GM18870 (cell line): ENCODE data around the gene CCM2L.

ENCODE experiments used
- ATAC-seq: cut with Tn5 transposase; IDR thresholded peaks from one replicate; pipeline ENCODE4 v1.9.1; 2021; ENCODE audit warnings: moderate library complexity; ENCODE audit not compliant: unreplicated experiment

Gene CCM2L

GRCh38 chr20:32053648-32054047 is 43.4 kb downstream of the CCM2L start:
- ATAC-seq = no peak

- no peak for ATAC-seq
Measured at GRCh38 chr20:32056708-32057483, 46.7 kb downstream of the CCM2L start.

GRCh38 chr20:32057656-32058184 is 47.5 kb downstream of the CCM2L start:
- ATAC-seq = no peak

GRCh38 chr20:32059189-32059588 is 49.0 kb downstream of the CCM2L start:
- ATAC-seq = no peak

GRCh38 chr20:32062776-32063170 is 52.5 kb downstream of the CCM2L start:
- ATAC-seq = no peak

- no peak for ATAC-seq
Measured at GRCh38 chr20:32063695-32064094, 53.5 kb downstream of the CCM2L start.

GRCh38 chr20:32064667-32065066 is 54.4 kb downstream of the CCM2L start:
- ATAC-seq = no peak

- ATAC-seq = no peak
Measured at GRCh38 chr20:32067234-32067821, 57.1 kb downstream of the CCM2L start.

- ATAC-seq = no peak
Measured at GRCh38 chr20:32068174-32068573, 57.9 kb downstream of the CCM2L start.

- no peak for ATAC-seq
Measured at GRCh38 chr20:32069711-32070110, 59.5 kb downstream of the CCM2L start.

- no peak for ATAC-seq
Measured at GRCh38 chr20:32070282-32070681, 60.0 kb downstream of the CCM2L start.

GRCh38 chr20:32070690-32071213 is 60.5 kb downstream of the CCM2L start:
- ATAC-seq = no peak

- no peak for ATAC-seq
Measured at GRCh38 chr20:32071395-32072167, 61.3 kb downstream of the CCM2L start.

GRCh38 chr20:32072168-32072750 is 62.0 kb downstream of the CCM2L start:
- no peak for ATAC-seq

- no peak for ATAC-seq
Measured at GRCh38 chr20:32075534-32075933, 65.3 kb downstream of the CCM2L start.

GRCh38 chr20:32077190-32077589 is 67.0 kb downstream of the CCM2L start:
- no peak for ATAC-seq

GRCh38 chr20:32078322-32078721 is 68.1 kb downstream of the CCM2L start:
- ATAC-seq = no peak

GRCh38 chr20:32078791-32079190 is 68.6 kb downstream of the CCM2L start:
- ATAC-seq = no peak

GRCh38 chr20:32079655-32080109 is 69.4 kb downstream of the CCM2L start:
- no peak for ATAC-seq

- no peak for ATAC-seq
Measured at GRCh38 chr20:32080783-32081182, 70.5 kb downstream of the CCM2L start.
